NCI-H446 treated with DMSO at 0.1 percent for 48 hours (cell line): ENCODE measurements around the gene PEX1.
"Not testable (repeated sequence)": the region's sequence is repeated elsewhere in the genome, so short reads cannot be mapped to it uniquely, and the experiment has no call there.

Experiments
- DNase-seq: peaks from one replicate; lab custom pipeline; 2025; lab: John Stamatoyannopoulos, UW

PEX1 gene

GRCh38 chr7:92504563-92504962 is 23.8 kb downstream of the PEX1 start:
- DNase-seq, result no peak

GRCh38 chr7:92503767-92504166 is 24.6 kb downstream of the PEX1 start:
- DNase-seq, result no peak

- DNase-seq, result no peak
These were observed 29.8 kb downstream of the PEX1 start for GRCh38 chr7:92498557-92498956.

- DNase-seq, result no peak
These were observed 31.4 kb downstream of the PEX1 start for GRCh38 chr7:92496876-92497275.

- DNase-seq, result no peak
These were observed 38.7 kb downstream of the PEX1 start for GRCh38 chr7:92489634-92490033.

- DNase-seq, result no peak
These were observed 40.5 kb downstream of the PEX1 start for GRCh38 chr7:92487804-92488203.

- DNase-seq, result no peak
These were observed 42.3 kb downstream of the PEX1 start for GRCh38 chr7:92485974-92486373.

GRCh38 chr7:92485267-92485892 is 42.9 kb downstream of the PEX1 start:
- no peak for DNase-seq

- DNase-seq, result not testable (repeated sequence)
These were observed 44.1 kb downstream of the PEX1 start for GRCh38 chr7:92484226-92484625.

- not testable (repeated sequence) for DNase-seq
These were observed 44.7 kb downstream of the PEX1 start for GRCh38 chr7:92483624-92484023.

GRCh38 chr7:92479146-92479545 is 49.2 kb downstream of the PEX1 start:
- not testable (repeated sequence) for DNase-seq

- DNase-seq, result no peak
These were observed 49.6 kb downstream of the PEX1 start for GRCh38 chr7:92478711-92479110.

- DNase-seq, result no peak
These were observed 50.2 kb downstream of the PEX1 start for GRCh38 chr7:92478095-92478494.

- not testable (repeated sequence) for DNase-seq
These were observed 50.6 kb downstream of the PEX1 start, which contains the start of gene ERVW-1 for GRCh38 chr7:92477681-92478080. Gene ERVW-1, minus strand, starts transcription at chr7:92477946. Its CDS starts 7,565 bp downstream, at chr7:92470381.

GRCh38 chr7:92475851-92476590 is 52.3 kb downstream of the PEX1 start:
- not testable (repeated sequence) for DNase-seq

- not testable (repeated sequence) for DNase-seq
These were observed 53.0 kb downstream of the PEX1 start for GRCh38 chr7:92475261-92475770.

GRCh38 chr7:92473989-92474388 is 54.3 kb downstream of the PEX1 start:
- DNase-seq, result not testable (repeated sequence)

- DNase-seq, result not testable (repeated sequence)
These were observed 59.7 kb downstream of the PEX1 start for GRCh38 chr7:92468589-92468988.

GRCh38 chr7:92466682-92467081 is 61.6 kb downstream of the PEX1 start:
- no peak for DNase-seq

GRCh38 chr7:92464515-92464914 is 63.8 kb downstream of the PEX1 start:
- DNase-seq, result no peak

GRCh38 chr7:92462560-92462959 is 65.8 kb downstream of the PEX1 start:
- DNase-seq, result no peak

GRCh38 chr7:92461027-92462003 is 67.0 kb downstream of the PEX1 start:
- DNase-seq, result no peak
